NCI-H82 (cell line): ENCODE results near the gene GALNT12.

ENCODE experiments used
- DNase-seq: peaks from one replicate; lab custom pipeline; 2025; lab: John Stamatoyannopoulos, UW

GALNT12 gene

DNA sequence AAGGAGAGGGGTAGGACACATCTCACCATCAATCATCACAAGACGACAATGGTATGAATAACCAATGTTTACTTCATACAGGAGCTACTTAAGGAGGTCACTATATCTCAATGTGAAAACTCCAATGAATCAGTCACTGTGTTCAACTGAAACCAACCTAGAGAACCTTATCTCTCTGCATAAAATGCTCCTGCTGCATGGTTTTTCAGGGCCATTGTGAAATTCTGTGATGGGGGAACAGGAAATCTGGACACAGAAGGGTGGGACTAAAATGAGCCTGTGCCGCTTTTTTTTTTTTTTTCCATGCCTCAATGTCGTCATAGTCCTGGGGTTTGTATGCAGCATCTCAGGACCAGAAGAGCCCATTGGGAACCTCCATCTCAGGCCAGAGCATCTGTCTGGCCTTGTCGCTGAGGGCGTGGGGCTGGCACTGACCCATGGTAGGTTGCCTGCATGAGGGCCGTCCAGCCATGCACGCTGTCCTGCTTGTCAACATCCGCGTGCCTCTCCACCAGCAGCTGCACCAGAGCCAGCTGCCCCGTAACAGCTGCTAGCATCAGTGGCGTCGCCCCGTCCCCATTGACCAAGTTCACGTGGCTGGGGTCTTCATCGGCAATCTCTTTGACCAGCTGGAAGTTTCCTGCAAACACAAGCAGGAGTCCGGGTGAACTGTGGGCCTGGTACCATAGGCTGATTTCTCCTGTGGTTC is 23.8 kb upstream of the GALNT12 start:
- DNase-seq = no peak

- DNase-seq = no peak
Observed at GRCh38 chr9:98784831-98785806, 22.4 kb upstream of the GALNT12 start.

DNA sequence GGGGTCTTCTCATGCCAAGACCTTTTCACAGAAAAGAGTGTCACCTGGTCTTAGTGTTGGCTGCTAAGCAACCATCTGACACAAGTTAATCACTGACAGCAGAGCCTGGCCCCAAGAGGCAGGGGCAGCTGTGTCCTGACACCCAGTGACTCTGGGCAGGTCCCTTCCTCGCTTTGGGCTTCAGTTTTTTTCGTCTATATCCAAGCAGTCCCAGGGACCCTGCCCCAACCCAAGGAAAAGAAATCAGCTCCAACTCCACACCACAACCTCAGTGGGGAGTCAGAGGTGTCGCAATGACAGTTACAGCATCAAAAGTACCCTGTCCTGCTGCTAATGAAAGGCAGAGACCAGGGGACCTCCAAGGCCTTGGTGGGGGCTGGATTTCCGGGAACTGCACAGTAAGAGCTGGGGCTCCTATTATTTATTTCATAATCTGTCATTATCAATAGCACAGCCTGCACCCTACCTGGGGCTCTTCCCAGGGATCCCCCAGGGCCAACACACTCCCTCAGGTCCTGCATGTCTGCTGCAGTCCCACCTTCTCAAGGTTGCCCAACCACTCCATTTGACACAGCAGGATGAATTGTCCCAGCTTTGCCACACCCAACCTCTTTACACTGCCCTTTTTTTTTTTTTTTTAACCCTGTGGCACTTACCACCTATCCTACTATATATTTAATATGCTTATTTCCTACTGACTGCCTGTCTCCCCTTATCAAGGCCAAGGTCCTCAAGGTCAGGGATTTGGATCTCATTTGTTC is 20.5 kb upstream of the GALNT12 start:
- DNase-seq = no peak

DNA sequence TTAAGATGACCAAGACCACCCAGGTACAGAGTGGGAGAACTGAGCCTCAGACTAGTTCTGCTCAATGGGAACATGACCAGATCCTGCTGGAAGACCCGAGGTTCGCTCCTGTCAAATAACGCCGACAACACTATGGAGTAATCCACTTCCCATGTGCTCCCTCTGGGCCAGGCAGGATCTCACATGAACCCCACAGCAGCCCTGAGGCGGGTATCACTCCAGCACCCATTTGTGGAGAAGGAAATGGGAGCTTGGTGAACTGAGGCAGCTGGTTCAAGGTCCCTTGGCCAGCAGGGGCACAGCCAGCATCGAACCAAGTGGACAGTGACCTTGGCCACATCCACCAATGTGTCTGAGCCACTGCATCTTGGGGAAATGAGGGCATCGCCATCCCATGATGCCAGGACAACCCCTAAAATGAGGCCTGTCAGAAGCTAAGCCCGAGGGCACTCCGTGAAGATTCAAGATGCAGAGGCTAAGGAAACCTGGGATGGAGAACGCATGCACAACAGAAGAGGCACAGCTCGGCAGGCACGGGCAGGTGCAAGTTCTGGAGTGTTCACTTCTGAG is 19.6 kb upstream of the GALNT12 start:
- DNase-seq = no peak

GRCh38 chr9:98789483-98790133 is 17.9 kb upstream of the GALNT12 start:
- no peak for DNase-seq

DNA sequence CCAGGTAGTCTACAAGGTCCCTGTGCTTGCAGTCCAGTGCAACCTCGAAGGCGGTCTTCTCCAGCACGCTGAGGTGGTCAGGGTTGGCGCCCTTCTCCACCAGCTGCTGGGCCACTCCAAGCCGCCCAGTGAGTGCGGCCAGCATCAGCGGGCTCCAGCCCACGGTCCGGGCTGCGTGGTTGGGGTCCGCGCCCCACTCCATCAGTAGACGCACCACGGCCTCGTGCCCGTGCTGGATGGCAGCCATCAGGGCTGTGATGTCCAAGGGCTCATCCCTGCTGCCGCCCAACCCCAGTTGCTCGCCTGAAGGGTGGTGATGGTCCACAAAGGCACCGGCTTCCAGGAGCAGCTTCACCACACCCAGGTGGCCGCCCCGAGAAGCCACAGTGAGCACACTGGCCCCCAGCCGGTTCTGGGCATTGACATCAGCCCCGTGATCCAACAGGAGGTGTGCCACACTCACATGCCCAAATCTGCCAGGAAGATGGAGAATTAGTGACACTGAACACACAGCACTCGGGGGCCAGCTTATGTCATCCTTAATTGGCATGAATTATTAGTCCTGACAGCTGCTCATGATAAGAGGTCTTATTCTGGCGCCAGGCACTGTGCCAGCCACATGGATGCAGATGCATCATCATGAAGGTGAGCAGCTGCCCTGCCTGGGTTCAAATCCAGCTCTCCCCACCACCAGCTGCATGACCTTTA is 17.2 kb upstream of the GALNT12 start:
- DNase-seq = peak; percentile 36

- DNase-seq = peak; percentile 57
Observed at GRCh38 chr9:98790842-98791607, 16.4 kb upstream of the GALNT12 start.

GRCh38 chr9:98791608-98792490 is 15.6 kb upstream of the GALNT12 start:
- DNase-seq = no peak

DNA sequence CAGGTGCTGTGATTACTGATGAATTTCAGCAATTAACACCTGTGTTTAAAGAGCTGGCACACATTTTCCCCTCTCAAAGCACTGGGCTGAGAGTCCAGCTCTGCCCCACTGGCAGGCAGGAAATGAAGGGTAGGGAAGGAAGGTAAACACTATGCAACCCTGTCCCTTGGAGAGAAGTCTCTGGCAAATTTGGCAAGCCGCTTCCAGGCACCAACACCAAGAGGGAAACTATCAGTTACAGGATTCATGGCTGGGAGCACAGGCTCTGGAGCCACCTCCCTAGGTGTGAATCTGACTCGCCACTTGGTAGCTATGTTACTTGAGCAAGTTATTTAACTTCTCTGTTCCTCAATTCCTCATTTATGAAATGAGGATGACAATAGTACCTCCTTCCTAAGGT is 14.4 kb upstream of the GALNT12 start:
- DNase-seq = no peak

- no peak for DNase-seq
Observed at GRCh38 chr9:98794802-98795201, 12.7 kb upstream of the GALNT12 start.

- no peak for DNase-seq
Observed at GRCh38 chr9:98795295-98795955, 12.0 kb upstream of the GALNT12 start.

GRCh38 chr9:98795970-98796363 is 11.5 kb upstream of the GALNT12 start:
- DNase-seq = peak; percentile 39

GRCh38 chr9:98796364-98797101 is 10.9 kb upstream of the GALNT12 start, which contains the start of gene ANKS6:
Gene ANKS6, minus strand, starts transcription at chr9:98796555. Its CDS starts 64 bp downstream, at chr9:98796491.
- DNase-seq = peak; percentile 82

GRCh38 chr9:98797491-98797890 is 10.0 kb upstream of the GALNT12 start:
- no peak for DNase-seq

GRCh38 chr9:98798254-98798653 is 9.2 kb upstream of the GALNT12 start:
- no peak for DNase-seq

DNA sequence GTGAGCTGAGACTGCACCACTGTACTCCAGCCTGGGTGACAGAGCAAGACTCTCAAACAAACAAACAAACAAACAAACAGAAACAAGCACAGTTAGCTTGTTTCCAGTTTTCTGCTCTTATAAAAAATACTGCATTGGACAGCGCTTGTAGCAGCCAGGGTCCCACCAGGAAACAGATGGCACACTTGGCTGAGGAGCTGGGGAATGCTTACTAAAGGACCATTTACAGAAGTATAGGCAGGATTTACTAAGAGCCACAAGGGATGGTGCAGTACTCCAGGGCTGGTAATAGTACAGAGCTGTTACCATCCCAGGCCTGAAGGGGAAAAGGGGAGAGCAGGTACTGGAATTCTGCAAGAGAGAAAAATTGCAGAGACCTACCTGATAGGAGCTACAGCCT is 5.9 kb upstream of the GALNT12 start:
- DNase-seq = no peak

GRCh38 chr9:98801969-98802371 is 5.5 kb upstream of the GALNT12 start:
- DNase-seq = no peak

DNA sequence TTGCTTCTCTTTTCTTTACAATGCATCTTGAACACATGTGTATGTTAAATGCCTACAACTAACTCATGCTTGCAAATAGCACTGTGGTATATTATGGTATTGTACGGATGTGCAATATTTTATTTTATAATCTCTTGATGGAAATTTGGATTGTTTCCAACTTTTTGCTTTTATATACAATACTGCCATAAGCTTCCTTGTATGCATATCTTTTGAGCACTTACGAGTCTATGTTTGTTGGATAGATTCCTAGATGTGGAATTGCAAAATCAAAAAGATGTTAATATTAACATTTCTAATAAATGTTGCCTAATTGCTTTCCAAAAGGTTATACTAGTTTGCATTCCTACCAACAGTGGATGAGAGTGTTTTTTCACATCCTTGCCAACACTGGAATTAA is 3.4 kb upstream of the GALNT12 start:
- DNase-seq = no peak
